ENCODE results near the gene DNPH1.

- no peak for TF ChIP-seq CTCF (IDR thresholded peaks at IDR 0.05)
- TF ChIP-seq POLR2AphosphoS5 (IDR thresholded peaks at IDR 0.05), result no peak
Measured at GRCh38 chr6:43258807-43259686, 29.8 kb upstream of the DNPH1 start.

Data from upper lobe of left lung (tissue), 4 donors.